Gastroesophageal sphincter (tissue), 4 donors: ENCODE data around the gene RAP1B. TPM values are rescaled to one million over a fixed set of nuclear protein-coding genes. Genes with fewer than 3 reads are reported as not detected.

ENCODE experiments used
- ATAC-seq: fragments of 150-250 bp; one replicate; pipeline ENCODE4 v1.9.1; 2016; ENCODE audit warnings: mild to moderate bottlenecking, moderate library complexity
- H3K27ac ChIP-seq, 4 donors: fragments of 200-600 bp; sonication (generic) in 3 of 4; 1 replicate in 3 of 4; 2 replicates in 1 of 4; pipeline ENCODE4 v1.5.1; 2016 to 2019
- H3K27me3 ChIP-seq: fragments of 200-600 bp; sonication (generic); one replicate; pipeline ENCODE4 v1.5.1; 2019
- H3K36me3 ChIP-seq, 2 donors: fragments of 200-600 bp; sonication (generic); one replicate each; pipeline ENCODE4 v1.5.1; 2019; ENCODE audit warnings: control low read depth in 1 of 2
- H3K4me1 ChIP-seq, 3 donors: fragments of 200-600 bp; sonication (generic); 1 replicate in 2 of 3; 2 replicates in 1 of 3; pipeline ENCODE4 v1.5.1; 2016 to 2019; ENCODE audit warnings: control low read depth in 2 of 3
- H3K4me3 ChIP-seq, 2 donors: fragments of 200-600 bp; sonication (generic); one replicate each; pipeline ENCODE4 v1.5.1; 2019; ENCODE audit warnings: mild to moderate bottlenecking in 1 of 2, moderate library complexity in 1 of 2
- H3K9me3 ChIP-seq, 3 donors: fragments of 200-600 bp; sonication (generic); one replicate each; pipeline ENCODE4 v1.5.1; 2017 to 2019; ENCODE audit warnings: control low read depth in 2 of 3
- EP300 ChIP-seq: sonication (generic); formaldehyde crosslinking; IDR thresholded peaks from one replicate; pipeline ENCODE4 v1.6.1; 2017; ENCODE audit warnings: antibody characterized with exemption, mild to moderate bottlenecking
- POLR2A ChIP-seq, 2 donors: fragments of 450-650 bp; IDR thresholded peaks; one replicate each; pipeline ENCODE4 v1.6.1; 2017; ENCODE audit warnings: antibody characterized with exemption in 2 of 2, mild to moderate bottlenecking in 2 of 2, moderate library complexity in 1 of 2
- POLR2AphosphoS5 ChIP-seq: sonication (generic); formaldehyde crosslinking; IDR thresholded peaks from one replicate; pipeline ENCODE4 v1.6.1; 2017; ENCODE audit warnings: antibody characterized with exemption
- WGBS, 2 donors: methylation state at CpG; one replicate each; pipeline ENCODE4 v1.1.5; 2018; ENCODE audit warnings: low coverage in 1 of 2; 5-methylcytosine and 5-hydroxymethylcytosine counted together
- total RNA-seq, 4 donors: library from RNA; depleted of rRNA; stranded (reverse); fragments of >200 nt; gene quantifications; one replicate each; pipeline ENCODE4 v1.1.0, GENCODE V29; 2016
- TF ChIP-seq, protein P1 (sequence below), 4 experiments: fragments of 200-600 bp in 2 of 4; fragments of 450-650 bp in 2 of 4; sonication (generic) in 1 of 4; IDR thresholded peaks; one replicate each; pipeline ENCODE4 v1.5.1; 2017 to 2019; ENCODE audit warnings: antibody characterized with exemption in 4 of 4, mild to moderate bottlenecking in 2 of 4, moderate library complexity in 2 of 4

RAP1B gene
- total RNA-seq, 4 donors from 2014 or later, result 131 to 218 (median 205) TPM

DNA sequence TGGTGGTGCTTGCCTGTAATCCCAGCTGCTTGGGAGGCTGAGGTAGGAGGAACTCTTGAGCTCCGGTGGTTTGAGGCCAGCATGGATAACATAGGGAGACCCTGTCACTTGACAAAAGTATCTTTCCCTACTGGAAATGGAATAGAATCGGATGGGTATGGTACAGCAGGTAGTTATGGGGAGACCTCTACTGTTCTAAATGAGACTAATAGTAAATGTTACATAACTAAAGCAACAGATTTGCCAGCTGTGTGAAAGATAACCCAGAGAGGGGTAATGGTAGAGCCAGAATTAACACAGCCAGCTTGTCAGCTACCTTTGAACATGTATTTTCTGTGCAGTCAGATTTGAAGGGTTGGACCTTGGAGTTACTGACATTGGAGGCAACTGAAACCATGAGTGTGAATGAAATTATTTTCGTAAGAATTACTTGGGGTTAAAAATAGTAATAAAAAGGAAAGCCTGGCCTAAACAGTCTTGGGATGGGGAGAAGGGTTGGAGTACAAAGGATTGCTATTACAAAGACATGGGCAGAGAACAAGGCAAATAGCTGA lies 54.4 kb downstream of the RAP1B start:
- H3K27ac ChIP-seq, result peak overlapping the region in 1 of 4 donors; percentile 15
- H3K4me1 ChIP-seq, result peaks cover 0 to 16% (median 0%) of the 10 kb centered on the region in 3 donors
- H3K9me3 ChIP-seq, result no peaks in the 10 kb centered on the region
- 65 to 66% methylated on average over 3 of the region's 3 CpGs for WGBS, 2 donors
- ATAC-seq, result peak; percentile 34
- H3K36me3 ChIP-seq, result peaks cover 0 to 30% of the 10 kb centered on the region in 2 donors
- TF ChIP-seq, protein P1, sequence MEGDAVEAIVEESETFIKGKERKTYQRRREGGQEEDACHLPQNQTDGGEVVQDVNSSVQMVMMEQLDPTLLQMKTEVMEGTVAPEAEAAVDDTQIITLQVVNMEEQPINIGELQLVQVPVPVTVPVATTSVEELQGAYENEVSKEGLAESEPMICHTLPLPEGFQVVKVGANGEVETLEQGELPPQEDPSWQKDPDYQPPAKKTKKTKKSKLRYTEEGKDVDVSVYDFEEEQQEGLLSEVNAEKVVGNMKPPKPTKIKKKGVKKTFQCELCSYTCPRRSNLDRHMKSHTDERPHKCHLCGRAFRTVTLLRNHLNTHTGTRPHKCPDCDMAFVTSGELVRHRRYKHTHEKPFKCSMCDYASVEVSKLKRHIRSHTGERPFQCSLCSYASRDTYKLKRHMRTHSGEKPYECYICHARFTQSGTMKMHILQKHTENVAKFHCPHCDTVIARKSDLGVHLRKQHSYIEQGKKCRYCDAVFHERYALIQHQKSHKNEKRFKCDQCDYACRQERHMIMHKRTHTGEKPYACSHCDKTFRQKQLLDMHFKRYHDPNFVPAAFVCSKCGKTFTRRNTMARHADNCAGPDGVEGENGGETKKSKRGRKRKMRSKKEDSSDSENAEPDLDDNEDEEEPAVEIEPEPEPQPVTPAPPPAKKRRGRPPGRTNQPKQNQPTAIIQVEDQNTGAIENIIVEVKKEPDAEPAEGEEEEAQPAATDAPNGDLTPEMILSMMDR (IDR thresholded peaks at IDR 0.05), result peak in 2 of 4 experiments; percentile 19 to 26
- TF ChIP-seq POLR2AphosphoS5, result no peak
- no peaks in the 10 kb centered on the region for H3K27me3 ChIP-seq
- H3K4me3 ChIP-seq, result no peak overlapping the region

DNA sequence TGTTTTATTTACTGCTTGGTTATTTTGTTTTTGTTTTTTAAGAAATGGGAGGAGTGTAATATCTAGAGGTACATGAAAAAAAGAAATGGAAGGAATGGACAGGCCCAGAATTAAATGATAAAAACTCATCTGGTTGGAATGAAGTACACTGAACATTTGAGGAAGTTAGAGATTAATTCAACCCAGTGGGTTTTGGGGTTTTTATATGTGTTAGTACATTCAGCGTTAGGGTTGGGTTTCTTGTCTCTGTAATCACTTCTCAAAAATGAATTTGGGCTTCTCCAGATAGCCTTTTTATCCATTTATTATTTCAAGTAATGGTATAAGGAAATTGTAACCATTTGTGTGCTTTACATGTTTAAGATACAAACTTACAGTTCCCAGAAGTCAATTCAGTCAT lies 56.6 kb downstream of the RAP1B start:
- WGBS, 2 donors, result 56 to 89% methylated on average over 1 of the region's 1 CpG
- H3K4me1 ChIP-seq, result peaks cover 0 to 16% (median 0%) of the 10 kb centered on the region in 3 donors
- ATAC-seq, result no peak
- H3K9me3 ChIP-seq, result no peaks in the 10 kb centered on the region
- no peaks in the 10 kb centered on the region for H3K27me3 ChIP-seq
- peaks cover 0 to 16% of the 10 kb centered on the region in 2 donors for H3K36me3 ChIP-seq
- H3K4me3 ChIP-seq, result no peak overlapping the region
- H3K27ac ChIP-seq, result no peak overlapping the region
- TF ChIP-seq EP300 (no peak), POLR2A (IDR thresholded peaks at IDR 0.05) (no peak), POLR2AphosphoS5 (no peak)
- TF ChIP-seq, protein P1 (IDR thresholded peaks at IDR 0.05), result no peak

DNA sequence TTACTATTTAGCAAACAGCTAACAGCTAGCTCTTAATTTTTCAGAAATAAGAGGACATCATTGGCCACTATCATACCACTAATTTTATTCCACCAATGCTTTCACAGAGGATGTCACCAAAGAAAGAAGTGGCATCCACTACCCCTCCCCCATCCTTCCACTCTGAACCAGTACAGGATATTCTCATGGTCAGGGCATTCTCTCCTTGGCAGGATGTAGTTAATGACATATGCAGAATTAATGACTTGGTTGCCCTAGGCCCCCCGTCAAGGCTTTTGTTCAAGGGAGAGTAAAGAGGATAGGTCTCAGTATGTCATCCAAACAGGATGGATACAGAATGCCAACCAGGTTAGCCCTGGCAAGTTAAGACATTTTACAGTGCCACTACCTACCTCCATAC lies 57.2 kb downstream of the RAP1B start:
- Histone ChIP-seq H3K4me3 (no peak overlapping the region), H3K9me3 (no peaks in the 10 kb centered on the region), H3K4me1 (peaks cover 0 to 16% (median 0%) of the 10 kb centered on the region in 3 donors), H3K36me3 (peaks cover 0 to 13% of the 10 kb centered on the region in 2 donors), H3K27me3 (no peaks in the 10 kb centered on the region), H3K27ac (no peak overlapping the region)
- TF ChIP-seq POLR2AphosphoS5 (no peak), EP300 (no peak), POLR2A (IDR thresholded peaks at IDR 0.05) (no peak)
- TF ChIP-seq, protein P1 (IDR thresholded peaks at IDR 0.05), result no peak
- 60% methylated on average over 1 of the region's 1 CpG; no CpG with 5 or more reads in 1 of the 2 donors for WGBS, 2 donors
- ATAC-seq, result no peak

DNA sequence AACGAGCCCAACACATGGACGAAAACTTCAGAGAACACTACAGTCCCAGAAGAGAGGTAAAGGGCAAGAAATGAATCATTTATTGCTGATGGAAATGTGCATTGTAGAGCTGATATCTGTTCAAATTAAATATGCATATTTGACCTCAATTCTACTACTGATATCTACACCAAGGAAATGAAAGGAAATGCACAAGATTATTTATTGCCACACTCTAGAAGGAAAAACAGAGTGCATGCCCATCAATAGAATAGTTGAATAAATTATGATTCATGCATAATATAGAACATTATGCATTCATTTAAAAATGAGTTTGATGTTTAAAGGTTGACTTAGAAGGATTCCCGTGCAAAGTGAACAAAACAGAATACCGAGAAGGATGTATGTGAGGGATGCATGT lies 60.5 kb downstream of the RAP1B start:
- no peak for ATAC-seq
- Histone ChIP-seq H3K27ac (no peak overlapping the region), H3K4me1 (peaks cover 0 to 4% (median 0%) of the 10 kb centered on the region in 3 donors), H3K9me3 (no peaks in the 10 kb centered on the region), H3K27me3 (no peaks in the 10 kb centered on the region), H3K4me3 (no peak overlapping the region), H3K36me3 (peaks cover 0 to 9% of the 10 kb centered on the region in 2 donors)
- TF ChIP-seq, protein P1 (IDR thresholded peaks at IDR 0.05), result no peak
- 74 to 81% methylated on average over 4 of the region's 4 CpGs for WGBS, 2 donors

DNA sequence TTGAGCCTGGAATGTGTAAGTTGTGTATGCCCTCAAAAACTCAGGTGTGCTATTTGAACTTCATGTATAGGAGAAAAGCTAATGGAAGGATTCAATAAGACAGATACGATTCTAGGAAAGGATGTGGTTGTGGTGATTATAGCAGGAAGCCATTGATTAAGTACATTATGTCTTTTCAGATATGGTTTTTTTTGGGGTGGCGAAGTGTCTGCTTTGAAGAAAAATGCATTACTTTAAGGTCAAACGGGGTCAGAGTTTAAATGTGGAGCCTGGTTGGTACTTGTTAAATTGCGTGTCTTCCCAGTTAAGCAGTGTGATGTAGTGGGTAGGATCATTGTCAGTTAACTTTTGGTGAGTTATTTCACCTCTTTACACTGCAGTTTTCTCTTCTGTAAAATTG lies 63.1 kb downstream of the RAP1B start:
- Histone ChIP-seq H3K27me3 (no peaks in the 10 kb centered on the region), H3K27ac (no peak overlapping the region), H3K9me3 (no peaks in the 10 kb centered on the region), H3K4me3 (no peak overlapping the region), H3K36me3 (no peaks in the 10 kb centered on the region), H3K4me1 (no peaks in the 10 kb centered on the region)
- ATAC-seq, result no peak
- TF ChIP-seq EP300, result no peak
- TF ChIP-seq, protein P1 (IDR thresholded peaks at IDR 0.05), result no peak
- no peak for TF ChIP-seq POLR2AphosphoS5
- no peak for TF ChIP-seq POLR2A (IDR thresholded peaks at IDR 0.05)
- 79 to 82% methylated on average over 4 of the region's 4 CpGs for WGBS, 2 donors
